Effector CD4-positive, alpha-beta T cell (primary cell): ENCODE data around the gene APOL4.
"Not testable (repeated sequence)": the region's sequence is repeated elsewhere in the genome, so short reads cannot be mapped to it uniquely, and the experiment has no call there.

Experiments
- DNase-seq: peaks from one replicate; pipeline ENCODE4 v3.0.0-alpha.2; 2020

The APOL4 gene

DNA sequence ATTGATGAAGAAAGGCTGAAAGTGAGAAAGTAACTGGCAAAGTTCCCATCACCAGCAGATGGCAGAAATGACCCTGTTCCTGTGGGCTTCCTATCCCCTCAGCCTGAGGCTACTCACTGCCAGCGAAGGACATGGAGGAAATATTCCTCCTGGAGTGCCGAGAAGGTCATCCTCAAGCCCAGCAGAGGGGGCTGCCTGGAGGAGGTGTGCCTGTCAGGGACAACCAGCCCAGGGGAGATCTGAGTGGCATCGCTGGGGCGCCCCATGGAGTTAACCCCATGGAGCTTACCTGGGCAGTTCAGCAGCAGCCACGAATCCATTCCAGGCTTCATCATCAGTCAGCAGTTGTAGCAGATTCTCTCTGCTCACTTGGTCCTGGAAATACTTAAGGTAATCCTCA, 29.4 kb upstream of the APOL4 start:
- not testable (repeated sequence) for DNase-seq

DNA sequence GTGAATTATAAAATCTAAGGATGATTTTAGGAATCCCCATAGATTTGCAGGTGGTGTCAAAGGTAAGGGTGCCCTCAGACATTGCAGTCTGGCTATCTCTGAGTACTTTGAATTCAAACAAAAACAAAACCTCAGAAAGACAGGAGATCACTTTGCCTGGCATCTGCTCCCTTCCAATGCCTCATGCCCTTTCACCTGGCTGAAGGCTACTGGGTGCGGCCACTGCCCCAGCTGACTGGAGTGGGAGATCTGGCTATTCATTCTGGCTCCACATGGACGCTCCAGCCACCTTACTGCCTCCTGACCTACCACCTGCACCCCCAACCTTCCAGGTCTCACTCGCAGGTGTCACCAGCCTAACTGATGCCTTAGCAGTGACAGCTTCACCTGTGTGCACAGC, 28.0 kb upstream of the APOL4 start:
- not testable (repeated sequence) for DNase-seq

DNA sequence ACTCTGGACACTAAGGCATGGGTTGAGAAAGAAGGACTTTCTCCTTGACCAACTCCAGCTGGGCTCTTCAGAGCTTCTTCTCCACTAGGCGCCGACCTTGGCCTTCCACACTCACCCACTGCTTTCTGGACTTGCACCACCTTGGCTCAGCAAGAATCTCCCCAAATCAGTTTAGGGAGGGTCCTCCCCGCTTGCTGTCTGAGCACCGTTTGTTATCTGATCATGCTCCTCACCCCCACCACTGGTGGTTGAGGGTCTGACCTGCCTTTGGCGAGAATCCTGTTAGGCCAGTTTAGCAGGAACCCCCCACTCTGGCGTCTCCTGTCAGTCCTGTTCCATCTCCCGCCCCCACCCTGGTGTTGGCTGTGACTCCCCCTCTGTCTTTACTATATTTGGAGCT, 27.3 kb upstream of the APOL4 start:
- no peak for DNase-seq

DNA sequence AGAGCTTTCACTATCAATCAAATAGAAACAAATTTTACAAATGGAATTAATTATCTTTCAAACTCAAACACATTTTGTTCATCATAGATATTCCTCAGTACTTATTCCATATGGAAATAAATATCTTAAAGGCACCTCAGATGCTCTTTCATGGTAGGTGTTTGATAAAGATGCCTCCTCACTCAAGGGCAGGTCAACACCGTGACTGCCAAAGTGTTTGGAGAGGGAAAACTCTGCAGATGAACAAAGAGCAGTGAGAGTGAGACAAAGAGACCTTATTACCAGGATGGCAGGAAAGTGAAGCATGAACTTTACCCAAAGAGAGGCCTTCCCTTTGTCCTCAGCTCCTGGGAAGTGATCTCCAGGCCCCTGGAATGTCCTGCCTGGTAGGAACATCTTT, 26.8 kb upstream of the APOL4 start:
- DNase-seq, result not testable (repeated sequence)

DNA sequence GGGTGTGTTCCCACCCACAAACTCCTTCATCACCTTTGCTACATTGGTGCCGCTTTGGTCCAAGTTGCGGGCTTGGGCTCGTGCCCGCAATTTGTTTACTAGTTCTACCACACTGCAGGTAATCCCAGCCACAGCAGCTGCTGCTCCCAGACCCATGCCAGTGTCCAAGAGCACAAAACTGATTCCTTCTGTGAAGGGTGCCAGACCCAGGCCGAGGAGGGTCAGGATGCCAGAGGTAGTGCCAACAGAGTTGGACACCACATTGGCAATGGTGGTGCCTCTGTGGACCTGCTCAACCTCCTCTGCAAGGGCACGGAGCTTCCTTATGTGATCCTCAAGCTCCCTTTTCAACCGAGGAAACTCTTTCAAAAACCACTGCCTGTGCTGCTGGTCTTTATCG, 26.2 kb upstream of the APOL4 start:
- DNase-seq, result no peak

DNA sequence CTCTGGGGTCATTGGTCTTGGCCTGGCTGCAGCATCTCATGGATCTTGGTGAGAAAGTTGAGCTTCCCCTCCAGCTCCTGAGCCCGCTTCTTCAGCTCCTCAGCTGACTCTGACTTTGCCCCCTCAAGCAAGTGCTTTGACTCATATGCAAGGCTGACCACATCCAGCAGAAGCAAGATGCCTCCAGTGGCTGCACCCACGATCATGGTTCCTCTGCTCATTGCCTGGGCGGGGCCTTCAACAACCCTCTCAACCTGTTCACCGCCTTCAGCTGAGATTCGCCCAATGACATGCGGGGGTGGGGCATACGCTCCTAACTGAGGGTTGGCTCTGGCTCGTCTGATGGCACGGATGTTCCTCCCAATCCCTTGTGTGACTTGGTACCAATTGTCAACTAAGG, 25.8 kb upstream of the APOL4 start:
- no peak for DNase-seq

DNA sequence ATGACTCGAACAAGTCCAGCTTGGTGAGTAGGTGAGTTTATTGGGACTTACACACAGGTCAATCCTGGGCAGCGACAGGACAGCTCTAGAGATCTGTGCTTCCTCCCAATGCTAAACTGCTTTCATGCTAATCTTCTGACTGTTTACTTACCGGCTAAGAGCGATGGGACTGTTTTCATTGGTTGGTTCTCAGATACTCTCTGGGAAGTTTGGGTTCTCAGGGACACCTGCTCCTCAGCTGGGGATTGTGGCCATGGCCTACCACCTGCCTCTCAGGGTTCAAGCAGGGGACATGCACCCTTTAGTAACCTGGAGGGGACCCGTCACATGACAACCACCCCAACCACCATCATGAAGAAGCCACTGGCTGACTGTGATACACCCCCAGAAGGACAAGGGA, 24.6 kb upstream of the APOL4 start:
- DNase-seq, result no peak

DNA sequence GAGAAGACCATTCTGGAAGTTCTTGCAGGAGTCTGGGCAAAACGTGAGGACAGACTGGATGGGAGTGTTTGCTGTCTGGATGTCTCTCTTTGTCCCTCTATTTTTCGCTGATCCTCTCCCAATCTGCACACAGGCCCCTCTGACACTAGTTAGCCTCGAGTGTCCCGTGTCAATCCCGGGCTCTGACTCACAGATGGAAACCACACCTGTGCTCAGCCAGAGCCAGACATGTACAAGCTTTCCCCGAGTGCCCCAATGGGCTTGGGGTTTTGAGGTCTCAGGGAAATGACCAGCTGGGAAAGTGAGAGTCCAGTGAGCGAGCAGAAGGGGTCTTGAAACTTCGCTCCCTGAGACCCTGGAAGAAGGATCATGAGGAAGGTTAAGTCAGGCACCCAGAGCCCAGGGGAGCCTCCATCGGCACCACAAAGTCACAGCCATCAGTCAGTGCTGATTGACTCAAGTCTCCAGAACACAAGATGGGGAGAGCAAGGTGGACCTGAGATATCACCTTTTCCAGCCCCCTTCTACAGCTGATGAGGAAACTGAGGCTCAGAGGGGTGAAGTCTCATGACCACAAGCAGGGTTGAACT, 23.8 kb upstream of the APOL4 start:
- no peak for DNase-seq

DNA sequence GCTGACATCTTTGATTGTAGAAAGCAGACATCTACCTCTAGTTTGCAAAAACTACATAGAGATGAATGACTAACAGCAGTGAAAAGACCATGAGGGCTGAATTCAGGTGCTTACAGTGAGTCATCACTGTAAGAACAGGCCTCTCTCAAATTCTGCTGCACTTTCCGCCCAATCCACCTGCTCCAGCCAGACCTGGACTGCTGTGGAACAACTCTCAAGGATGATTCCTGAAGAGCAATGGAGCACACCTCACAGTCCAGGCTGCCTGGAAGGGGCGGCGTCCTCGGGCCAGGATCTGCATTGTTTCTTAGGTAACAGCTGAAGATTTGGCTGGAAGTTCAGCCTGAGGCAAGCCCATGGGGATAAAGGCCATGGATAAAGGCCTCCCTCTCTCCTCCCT, 22.6 kb upstream of the APOL4 start:
- DNase-seq, result no peak

DNA sequence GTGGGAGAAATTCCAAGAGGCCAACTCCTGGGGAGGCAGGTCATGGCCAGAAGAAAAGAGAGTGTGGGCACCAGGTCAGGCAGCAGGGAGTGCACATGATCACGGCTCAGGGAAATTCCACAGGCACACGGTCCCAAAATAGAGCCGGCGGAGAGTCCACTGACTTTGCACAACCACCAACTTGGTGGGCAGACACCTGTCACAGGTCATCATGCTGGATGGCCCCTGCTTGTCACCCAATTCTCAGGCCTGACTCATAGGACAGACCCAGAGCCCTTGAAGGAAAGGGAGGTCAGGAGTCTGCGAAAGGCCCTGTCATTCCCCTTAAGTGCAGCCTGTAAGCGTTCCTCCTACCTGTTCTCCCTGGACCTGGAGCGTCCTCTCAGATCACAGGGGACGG, 21.9 kb upstream of the APOL4 start:
- no peak for DNase-seq

DNA sequence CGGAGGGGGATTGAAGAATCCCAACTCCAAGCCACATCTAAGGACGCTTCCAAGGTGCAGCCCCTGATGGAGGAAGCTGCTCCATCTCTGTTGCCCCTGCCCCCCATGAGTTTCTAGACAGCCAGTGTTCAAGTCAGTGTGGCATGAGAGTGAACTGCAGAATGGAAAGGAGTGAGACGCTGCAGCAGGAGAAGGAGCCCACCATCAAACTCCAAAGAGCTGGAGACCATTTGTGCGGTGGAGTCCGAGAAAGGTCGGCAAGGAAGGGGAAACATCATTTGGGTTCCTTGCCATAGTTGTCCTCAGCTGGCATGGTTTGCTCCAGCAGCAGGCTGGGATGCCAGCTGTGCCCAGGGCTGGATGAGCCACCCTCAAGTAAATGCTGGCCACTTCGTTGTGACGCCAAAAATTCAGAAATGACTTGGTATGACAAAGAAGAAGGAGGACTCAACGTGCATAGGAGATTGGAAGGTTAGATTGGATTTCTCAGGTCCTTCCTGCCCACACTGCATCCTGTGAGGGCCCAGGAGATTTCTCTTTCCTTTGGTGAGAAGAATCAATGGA, 21.4 kb upstream of the APOL4 start:
- no peak for DNase-seq

DNA sequence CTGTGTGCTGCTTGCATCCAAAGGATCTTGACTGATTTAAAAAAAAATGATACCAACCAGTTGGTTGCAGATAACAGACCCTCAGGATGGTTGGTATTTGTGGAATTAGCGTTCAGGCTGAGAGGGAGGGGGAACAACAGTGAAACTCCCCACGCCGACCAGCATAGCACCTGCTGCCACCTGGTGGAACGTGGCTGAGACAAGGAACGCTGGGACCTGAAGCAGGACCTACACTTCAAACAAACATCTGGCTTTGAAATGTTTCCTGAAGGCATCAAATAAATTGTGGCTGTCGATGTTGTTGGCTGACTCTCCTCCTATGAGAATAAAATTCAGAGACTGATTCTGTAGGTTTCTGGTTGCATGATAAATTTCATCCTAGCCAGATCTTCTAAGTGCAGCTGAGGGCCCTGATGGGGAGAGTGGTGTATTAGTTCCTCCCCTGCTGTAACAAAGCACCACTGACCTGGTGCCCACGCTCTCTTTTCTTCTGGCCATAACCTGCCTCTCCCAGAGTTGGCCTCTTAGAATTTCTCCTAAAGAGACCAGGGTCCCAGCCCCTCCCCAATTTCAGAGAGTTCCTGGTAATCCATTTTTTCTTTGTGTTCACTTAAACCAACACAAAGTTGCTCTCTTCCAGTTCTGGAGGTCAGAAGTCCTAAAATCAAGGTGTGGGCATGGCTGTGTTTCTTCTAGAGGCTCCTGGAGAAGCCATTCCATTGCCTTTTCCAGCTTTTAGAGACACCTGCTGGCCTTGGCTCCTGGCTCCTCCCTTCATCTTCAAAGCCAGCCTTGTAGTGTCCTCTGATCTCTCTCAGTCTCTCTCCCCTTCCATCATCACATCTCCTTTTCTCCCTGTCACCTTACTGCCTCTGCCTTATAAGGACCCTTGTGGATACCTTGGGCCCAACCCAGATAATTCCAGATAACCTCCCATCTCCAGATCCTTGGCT, 20.5 kb upstream of the APOL4 start:
- DNase-seq, result peak; percentile 26

DNA sequence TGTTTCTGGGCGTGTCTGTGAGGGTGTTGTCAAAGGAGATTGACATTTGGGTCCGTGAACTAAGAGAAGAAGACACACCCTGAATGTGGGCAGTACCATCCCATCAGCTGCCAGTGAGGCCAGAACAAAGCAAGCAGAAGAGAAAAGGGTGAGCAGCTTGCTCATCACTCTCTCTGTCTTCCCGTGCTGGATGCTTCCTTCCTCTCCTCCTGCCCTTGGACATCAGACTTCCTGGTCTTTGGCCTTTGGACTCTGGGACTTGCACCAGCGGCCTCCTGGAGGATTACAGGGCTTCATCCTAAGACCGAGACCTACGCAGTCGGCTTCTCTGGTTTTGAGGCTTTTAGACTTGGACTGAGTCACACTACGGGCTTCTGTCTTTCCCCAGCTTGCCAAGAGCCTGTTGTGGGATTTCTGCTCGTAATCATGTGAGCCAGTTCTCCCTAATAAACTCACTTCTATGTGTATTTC, 18.9 kb upstream of the APOL4 start:
- DNase-seq, result no peak

DNA sequence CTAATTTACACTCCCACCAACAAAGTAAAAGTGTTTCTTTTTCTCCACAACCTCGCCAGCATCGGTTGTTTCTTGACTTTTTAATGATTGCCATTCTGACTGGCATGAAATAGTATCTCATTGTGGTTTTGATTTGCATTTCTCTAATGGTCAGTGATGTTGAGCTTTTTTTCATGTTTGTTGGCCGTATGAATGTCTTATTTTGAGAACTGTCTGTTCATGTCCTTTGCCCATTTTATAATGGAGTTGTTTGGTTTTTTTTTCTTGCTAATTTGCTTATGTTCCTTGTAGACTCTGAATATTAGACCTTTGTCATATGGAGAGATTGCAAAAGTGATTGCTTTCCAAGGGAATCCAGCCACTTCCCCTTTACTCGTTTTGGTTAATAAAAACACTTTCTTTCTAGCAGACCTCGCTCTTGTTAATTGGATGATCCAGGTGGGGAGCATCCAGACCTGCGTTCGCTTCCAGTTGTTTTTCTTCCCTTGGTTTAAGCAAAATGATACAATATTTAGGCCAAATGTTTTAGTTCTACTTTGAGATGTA, 17.1 kb upstream of the APOL4 start:
- no peak for DNase-seq

DNA sequence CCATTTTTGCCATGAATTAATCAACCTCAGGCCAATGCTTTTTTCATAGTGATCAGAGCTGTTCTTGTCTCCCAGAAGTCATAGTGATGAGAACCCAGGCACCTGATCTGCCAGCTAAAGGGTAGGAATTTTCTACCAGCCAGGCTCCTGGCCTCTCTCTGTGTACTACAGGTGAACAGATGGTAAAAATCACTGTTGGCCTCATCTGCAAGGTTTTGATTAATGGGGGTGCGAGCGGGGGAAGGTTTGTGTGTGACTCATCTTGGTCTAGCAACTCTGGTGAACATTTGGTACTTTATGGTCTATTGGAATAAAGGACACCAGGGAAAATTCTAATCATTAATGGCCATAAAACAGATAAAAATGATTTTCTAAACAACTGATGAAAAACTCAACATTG, 14.4 kb upstream of the APOL4 start:
- no peak for DNase-seq

DNA sequence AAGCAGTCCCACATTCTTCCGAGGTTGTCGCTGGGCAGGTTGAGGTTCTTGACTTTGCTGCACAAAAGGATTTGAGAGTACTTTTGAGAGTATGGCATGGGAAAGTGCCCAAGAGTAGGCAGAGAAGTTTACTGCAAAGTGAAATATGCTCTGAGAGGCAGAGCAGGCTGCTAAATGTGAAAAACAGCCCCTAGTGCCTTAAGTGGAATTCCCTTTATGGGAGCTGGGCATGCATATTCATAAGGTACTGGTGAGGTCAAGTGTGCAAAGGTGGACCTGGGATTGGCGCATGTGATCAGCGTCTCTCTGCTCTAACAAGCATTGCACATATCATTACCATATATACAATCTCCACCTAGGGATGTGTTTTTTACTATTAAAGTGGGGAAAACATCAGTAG, 12.0 kb upstream of the APOL4 start:
- no peak for DNase-seq

DNA sequence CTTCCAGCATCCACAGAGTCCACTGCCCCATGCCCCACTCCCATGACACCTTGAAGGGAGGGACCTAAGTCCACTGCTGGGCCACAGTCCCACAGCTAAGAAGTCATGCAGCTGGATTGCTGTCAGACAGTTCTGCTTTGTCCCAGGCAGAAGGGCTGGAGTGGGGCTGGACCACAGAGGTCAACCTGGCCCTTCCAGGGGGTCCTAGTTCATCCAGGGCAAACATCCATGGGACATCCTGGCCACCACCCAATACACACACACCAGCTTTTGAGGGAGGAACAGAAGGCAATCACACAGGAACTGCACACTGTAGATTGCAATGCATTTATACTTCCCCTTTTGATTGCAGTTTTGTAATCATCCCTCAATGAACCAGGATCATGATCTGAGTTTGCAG, 11.3 kb upstream of the APOL4 start:
- no peak for DNase-seq

DNA sequence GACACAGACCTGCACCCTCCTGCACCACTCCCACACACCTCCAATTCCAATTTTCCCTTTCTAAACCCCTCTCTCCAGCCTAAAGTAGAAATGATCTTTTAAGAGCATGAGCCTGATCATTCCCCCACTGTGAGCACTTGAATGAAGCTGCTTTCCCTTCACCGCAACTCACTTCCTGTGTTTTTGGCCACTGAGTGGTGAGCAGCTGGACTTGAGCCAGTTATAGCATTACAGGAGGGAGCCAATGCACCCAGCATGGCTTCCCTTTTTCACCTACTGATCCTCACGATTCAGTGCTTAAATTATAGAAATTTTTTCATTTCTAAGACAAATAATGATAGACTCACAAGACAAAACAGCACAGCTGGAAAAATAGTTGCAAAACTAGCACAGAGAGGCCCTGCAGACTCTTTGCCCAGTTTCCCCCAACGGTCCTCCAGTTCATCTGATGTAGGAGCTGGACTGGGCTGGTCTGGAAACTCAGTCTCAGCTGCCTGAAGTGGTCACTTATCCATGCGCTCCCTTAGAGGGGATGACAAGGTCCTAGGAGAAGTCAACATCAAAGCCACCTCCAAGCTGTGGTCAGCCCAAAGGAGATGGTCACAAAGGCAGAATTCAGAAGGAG, 9.7 kb upstream of the APOL4 start:
- DNase-seq, result no peak

DNA sequence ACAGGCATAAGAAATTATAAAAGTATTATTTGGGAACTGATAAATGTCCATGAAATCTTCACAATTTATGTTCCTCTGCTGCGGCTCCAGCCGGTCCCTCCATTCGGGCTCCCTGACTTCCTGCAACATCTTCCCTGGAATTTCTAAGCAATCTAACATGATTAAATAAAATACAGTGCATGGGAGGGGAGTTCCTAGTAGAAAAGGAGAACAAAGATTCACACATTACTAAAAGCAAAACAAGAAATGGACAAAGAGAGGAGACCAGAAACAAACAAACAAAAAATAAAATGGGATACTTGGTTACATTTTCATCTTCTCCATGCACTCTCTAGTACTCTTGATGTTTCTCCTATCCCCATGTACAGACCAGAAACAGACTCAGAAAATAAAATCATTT, 8.6 kb upstream of the APOL4 start:
- DNase-seq, result no peak

DNA sequence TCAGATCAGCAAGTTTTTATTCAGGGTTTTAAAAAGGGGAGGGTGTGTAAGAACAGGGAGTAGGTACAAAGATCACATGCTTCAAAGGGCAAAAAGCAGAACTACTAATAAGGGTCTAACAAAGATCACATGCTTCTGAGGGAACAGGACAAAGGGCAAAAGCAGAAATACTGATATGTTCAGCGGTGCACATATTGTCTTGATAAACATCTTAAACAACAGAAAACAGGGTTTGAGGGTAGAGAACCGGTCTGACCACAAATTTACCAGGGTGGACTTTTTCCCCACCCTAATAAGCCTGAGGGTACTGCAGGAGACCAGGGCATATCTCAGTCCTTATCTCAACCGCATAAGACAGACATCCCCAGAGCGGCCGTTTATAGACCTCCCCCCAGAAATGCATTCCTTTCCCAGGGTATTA, 7.9 kb upstream of the APOL4 start:
- not testable (repeated sequence) for DNase-seq

DNA sequence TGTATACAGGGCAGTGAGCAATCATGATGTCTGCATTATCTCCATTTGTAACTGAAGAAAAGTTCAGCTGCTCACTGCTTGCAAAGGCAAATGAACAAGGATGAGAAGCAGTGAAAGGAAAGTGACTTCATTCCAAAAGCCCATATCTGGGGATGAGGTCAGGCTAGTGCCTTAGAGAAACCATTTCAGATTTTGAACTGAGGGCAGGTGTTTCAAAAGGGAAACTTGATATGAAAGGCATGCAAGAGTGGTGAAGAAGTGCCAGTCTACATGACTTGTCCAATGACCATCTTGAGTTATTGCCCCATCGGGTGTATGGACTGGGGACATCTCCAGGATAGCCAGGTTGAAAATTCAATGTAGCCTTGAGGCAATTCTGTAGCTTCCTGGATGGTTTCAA, 7.3 kb upstream of the APOL4 start:
- no peak for DNase-seq

DNA sequence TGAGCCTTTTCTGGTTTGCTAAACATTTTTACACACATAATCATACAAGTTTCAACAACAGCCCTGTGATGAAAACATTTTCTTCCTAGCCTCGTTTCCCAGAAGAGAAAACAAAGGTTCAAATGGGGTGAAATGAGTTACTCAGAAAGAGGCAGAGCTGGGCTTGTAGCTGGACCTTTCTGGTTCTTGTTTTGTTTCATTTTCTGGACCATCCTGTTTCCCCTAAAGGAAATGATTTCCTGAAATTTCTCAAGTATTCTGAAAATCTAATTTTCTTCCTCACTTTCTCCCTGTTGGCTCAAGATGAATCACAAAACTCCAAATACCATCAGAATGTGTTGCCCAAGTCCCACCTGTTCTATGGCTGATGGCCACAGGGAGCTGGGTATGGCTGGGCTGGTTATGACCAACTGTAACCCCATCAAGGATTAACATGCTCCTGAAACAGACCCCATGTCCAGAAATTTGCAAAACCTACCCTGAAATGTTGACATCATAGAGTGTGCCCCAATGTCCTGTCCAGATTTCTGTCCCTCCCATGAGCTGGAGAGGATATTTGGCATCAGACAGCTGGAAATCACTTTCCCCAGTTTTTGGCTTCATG, 6.7 kb upstream of the APOL4 start:
- no peak for DNase-seq

DNA sequence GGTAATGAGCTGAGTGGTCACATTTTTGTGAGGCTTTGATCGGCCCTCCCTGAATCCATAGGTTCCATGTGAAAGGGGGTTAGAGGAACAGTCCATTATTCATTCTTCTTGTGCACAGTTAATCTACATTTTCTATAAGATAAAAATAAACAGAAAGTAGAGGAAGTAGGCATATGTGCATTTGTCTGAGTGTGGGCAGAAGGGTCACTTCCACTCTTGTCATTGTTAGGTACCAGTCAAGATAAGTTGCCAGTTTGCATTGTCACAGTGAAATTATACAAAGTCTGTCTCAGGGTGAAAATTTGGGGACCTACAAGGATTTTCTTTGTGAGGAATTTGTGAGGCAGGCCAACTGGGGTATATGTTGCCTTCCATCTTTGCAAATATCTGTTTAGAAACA, 4.6 kb upstream of the APOL4 start:
- DNase-seq, result no peak
